HCT116 (cell line): Measurements from ENCODE around the gene ADGRG6. TPM values are rescaled to one million over a fixed set of nuclear protein-coding genes. Genes with fewer than 3 reads are reported as not detected.

ENCODE experiments used
- ATAC-seq: fragments of 200-7000 bp; cut with Tn5 transposase; 2 replicates; pipeline ENCODE4 v1.9.1; 2020; ENCODE audit warnings: mild to moderate bottlenecking, moderate library complexity
- BruUV-seq: library from RNA; stranded (reverse); fragments of 400-500 nt; replicated peaks from 2 replicates; lab custom pipeline; 2021; lab: Mats Ljungman, UMichigan
- CTCF ChIA-PET: fragments of 300-600 bp; sonication (Branson Sonifier 250); formaldehyde crosslinking; loops from one replicate; lab custom pipeline; 2021; ENCODE audit warnings: antibody characterized with exemption; lab: Charles Lee
- POLR2A ChIA-PET: fragments of 300-600, 350-600 bp; sonication (Branson Sonifier 250); formaldehyde crosslinking; loops from one replicate; lab custom pipeline; 2021; ENCODE audit warnings: antibody characterized with exemption; lab: Charles Lee
- RAD21 ChIA-PET, 2 experiments: fragments of 300-600 bp; sonication (Branson Sonifier 250); formaldehyde crosslinking; loops; one replicate each; lab custom pipeline; 2023; ENCODE audit warnings: low total read pairs in 2 of 2; ENCODE audit not compliant: uncharacterized antibody in 2 of 2, unreplicated experiment in 2 of 2, low non-redundant PET in 1 of 2; lab: Charles Lee
- DNase-seq: peaks from one replicate; pipeline ENCODE4 v3.0.0-alpha.2; 2010; ENCODE audit warnings: low read depth, low spot score
- H2AFZ ChIP-seq: fragments of 200-600 bp; shearing (Covaris generic), sonication (generic); 2 replicates; pipeline ENCODE4 v1.6.1; 2017; ENCODE audit warnings: low read depth, mixed run types, mixed read lengths, antibody characterized with exemption, low read length; ENCODE audit not compliant: poor library complexity, severe bottlenecking
- H3K27ac ChIP-seq: 2 replicates; pipeline ENCODE4 v1.5.1; 2012; ENCODE audit warnings: low read depth, low read length
- H3K27me3 ChIP-seq: fragments of 200-600 bp; sonication (generic); 2 replicates; pipeline ENCODE4 v1.6.1; 2016; ENCODE audit warnings: mixed run types, low read length, mixed read lengths; ENCODE audit not compliant: insufficient read depth
- H3K36me3 ChIP-seq, 2 experiments: fragments of 200-500 bp in 1 of 2; fragments of 200-600 bp in 1 of 2; sonication (Bioruptor generic) in 1 of 2; sonication (generic) in 1 of 2; 2 replicates each; pipeline versions ENCODE4 v1.5.1 to v1.6.1; 2014 to 2016; ENCODE audit warnings: low read length in 2 of 2, inconsistent platforms in 1 of 2, mixed read lengths in 1 of 2, mixed run types in 1 of 2; ENCODE audit not compliant: insufficient read depth in 2 of 2, control insufficient read depth in 1 of 2
- H3K4me1 ChIP-seq, 2 experiments: fragments of 200-600 bp in 1 of 2; sonication (generic) in 1 of 2; 2 replicates each; pipeline versions ENCODE4 v1.5.1 to v1.6.1; 2012 to 2017; ENCODE audit warnings: low read length in 2 of 2, inconsistent platforms in 1 of 2, mild to moderate bottlenecking in 1 of 2, mixed read lengths in 1 of 2, mixed run types in 1 of 2, moderate library complexity in 1 of 2; ENCODE audit not compliant: insufficient read depth in 2 of 2, control insufficient read depth in 1 of 2
- H3K4me2 ChIP-seq: fragments of 200-600 bp; sonication (generic); 2 replicates; pipeline ENCODE4 v1.6.1; 2017; ENCODE audit warnings: mixed run types, low read length, mixed read lengths
- H3K4me3 ChIP-seq, 2 experiments: fragments of 200-600 bp in 1 of 2; sonication (generic) in 1 of 2; replicated peaks in 1 of 2; 2 replicates each; pipeline ENCODE4 v1.5.1; 2011 to 2016; ENCODE audit warnings: low read length in 2 of 2, control low read depth in 1 of 2, low read depth in 1 of 2, mild to moderate bottlenecking in 1 of 2, mixed read lengths in 1 of 2, mixed run types in 1 of 2
- H3K79me2 ChIP-seq: fragments of 200-600 bp; sonication (generic); 2 replicates; pipeline ENCODE4 v1.6.1; 2017; ENCODE audit warnings: mild to moderate bottlenecking, mixed run types, low read length, moderate library complexity, mixed read lengths; ENCODE audit not compliant: insufficient read depth
- H3K9ac ChIP-seq: fragments of 200-600 bp; sonication (generic); 2 replicates; pipeline ENCODE4 v1.6.1; 2016; ENCODE audit warnings: low read length, mixed read lengths
- H3K9me2 ChIP-seq: fragments of 200-600 bp; sonication (generic), shearing (Covaris generic); 2 replicates; pipeline ENCODE4 v1.6.1; 2017; ENCODE audit warnings: mixed run types, mild to moderate bottlenecking, moderate library complexity; ENCODE audit not compliant: insufficient read depth
- H3K9me3 ChIP-seq, 2 experiments: fragments of 200-500 bp in 1 of 2; fragments of 200-600 bp in 1 of 2; sonication (Bioruptor generic) in 1 of 2; sonication (generic) in 1 of 2; 2 replicates each; pipeline ENCODE4 v1.6.1; 2014 to 2017; ENCODE audit warnings: low read length in 2 of 2, mixed read lengths in 2 of 2, inconsistent platforms in 1 of 2, low read depth in 1 of 2, mild to moderate bottlenecking in 1 of 2, mixed run types in 1 of 2, moderate library complexity in 1 of 2; ENCODE audit not compliant: control insufficient read depth in 1 of 2, insufficient read depth in 1 of 2
- H4K20me1 ChIP-seq: fragments of 200-600 bp; sonication (generic), shearing (Covaris generic); 2 replicates; pipeline ENCODE4 v1.6.1; 2017; ENCODE audit warnings: mixed run types, mild to moderate bottlenecking, moderate library complexity; ENCODE audit not compliant: insufficient read depth
- CBX3 ChIP-seq: IDR thresholded peaks from 2 replicates; pipeline ENCODE4 v1.6.1; 2012; ENCODE audit warnings: low read depth
- ELF1 ChIP-seq: IDR thresholded peaks from 2 replicates; pipeline ENCODE4 v1.6.1; 2012; ENCODE audit warnings: low read depth, borderline replicate concordance
- EZH2phosphoT487 ChIP-seq: fragments of 200-600 bp; IDR thresholded peaks from 2 replicates; pipeline ENCODE4 v1.6.1; 2018; ENCODE audit warnings: antibody characterized with exemption, borderline replicate concordance
- FOSL1 ChIP-seq: IDR thresholded peaks from 2 replicates; pipeline ENCODE4 v1.6.1; 2012; ENCODE audit warnings: low read depth
- JUND ChIP-seq: IDR thresholded peaks from 2 replicates; pipeline ENCODE4 v1.6.1; 2012
- POLR2A ChIP-seq: IDR thresholded peaks from 2 replicates; pipeline ENCODE4 v1.7.0; 2011; ENCODE audit warnings: borderline replicate concordance; ENCODE audit not compliant: insufficient read depth, insufficient read length; ENCODE audit errors: extremely low read depth
- RAD21 ChIP-seq: IDR thresholded peaks from 2 replicates; pipeline ENCODE4 v1.6.1; 2012; ENCODE audit warnings: low read depth, mild to moderate bottlenecking
- REST ChIP-seq: IDR thresholded peaks from 2 replicates; pipeline ENCODE4 v1.6.1; 2012; ENCODE audit warnings: low read depth
- SIN3A ChIP-seq: IDR thresholded peaks from 2 replicates; pipeline ENCODE4 v1.6.1; 2012; ENCODE audit warnings: low read depth
- SP1 ChIP-seq: IDR thresholded peaks from 2 replicates; pipeline ENCODE4 v1.6.1; 2012; ENCODE audit warnings: low read depth
- intact Hi-C: fragments of 100-400 bp; cut with micrococcal nuclease; formaldehyde crosslinking; loops from 2 replicates; pipeline ENCODE4 v1.10.0; 2022
- total RNA-seq: library from RNA; stranded (reverse); gene quantifications from one replicate; pipeline ENCODE4 v1.2.1, GENCODE V29; 2021; ENCODE audit not compliant: unreplicated experiment

The ADGRG6 gene
- total RNA-seq, 1 experiment from 2014 or later: 67.9 TPM

GRCh38 chr6:142254513-142254912 is 47.3 kb upstream of the ADGRG6 start:
- ATAC-seq: no peak
- no peak for TF ChIP-seq POLR2A
- no peak for TF ChIP-seq SIN3A
- TF ChIP-seq SP1: no peak
- no peak for TF ChIP-seq FOSL1
- no peak for TF ChIP-seq REST
- no peak for TF ChIP-seq ELF1
- no peak for TF ChIP-seq JUND
- TF ChIP-seq, all 23 proteins: peak for 0
- intact Hi-C loops: no loop called here
- Histone ChIP-seq H4K20me1 (no peaks in the 10 kb centered on the region), H3K79me2 (no peaks in the 10 kb centered on the region), H3K4me1 (no peaks in the 10 kb centered on the region), H3K9me3 (no peaks in the 10 kb centered on the region), H3K27ac (no peak overlapping the region), H3K9me2 (no peaks in the 10 kb centered on the region), H2AFZ (no peak overlapping the region), H3K36me3 (no peaks in the 10 kb centered on the region), H3K27me3 (no peaks in the 10 kb centered on the region), H3K4me2 (no peak overlapping the region), H3K4me3 (no peak overlapping the region), H3K9ac (no peak overlapping the region)
- POLR2A ChIA-PET: no interaction called here
- RAD21 ChIA-PET: no interaction called here
- DNase-seq: no peak
- CTCF ChIA-PET: no interaction called here
- BruUV-seq: no TSS peak

- H3K27me3 ChIP-seq: no peaks in the 10 kb centered on the region
- no peaks in the 10 kb centered on the region for H4K20me1 ChIP-seq
- TF ChIP-seq EZH2phosphoT487 (no peak), ELF1 (no peak), JUND (no peak), RAD21 (no peak), CBX3 (no peak)
- H2AFZ ChIP-seq: no peak overlapping the region
- DNase-seq (no peak), ATAC-seq (no peak)
- H3K4me3 ChIP-seq: no peak overlapping the region
- ChIA-PET CTCF (no interaction called here), RAD21 (no interaction called here), POLR2A (no interaction called here)
- H3K4me2 ChIP-seq: no peak overlapping the region
- H3K4me1 ChIP-seq: no peaks in the 10 kb centered on the region
- no peak overlapping the region for H3K9ac ChIP-seq
- no peaks in the 10 kb centered on the region for H3K79me2 ChIP-seq
- no peaks in the 10 kb centered on the region for H3K36me3 ChIP-seq
- no peaks in the 10 kb centered on the region for H3K9me3 ChIP-seq
- H3K27ac ChIP-seq: no peak overlapping the region
- BruUV-seq: no TSS peak
- intact Hi-C loops: no loop called here
- H3K9me2 ChIP-seq: no peaks in the 10 kb centered on the region
Measured at GRCh38 chr6:142255785-142256184, 46.0 kb upstream of the ADGRG6 start.
